Esophagus squamous epithelium (tissue), 5 donors: ENCODE data around the gene PARP15. TPM values are rescaled to one million over a fixed set of nuclear protein-coding genes. Genes with fewer than 3 reads are reported as not detected.
A peak's percentile ranks its signal among the peaks of the same experiment; 100 is the strongest.
"Not testable (repeated sequence)": the region's sequence is repeated elsewhere in the genome, so short reads cannot be mapped to it uniquely, and the experiment has no call there.

Experiments used
- DNase-seq: peaks from one replicate; lab custom pipeline; 2025; lab: John Stamatoyannopoulos, UW
- H3K27ac ChIP-seq, 4 donors: fragments of 200-600 bp; sonication (generic); one replicate each; pipeline ENCODE4 v1.5.1; 2016 to 2019; ENCODE audit warnings: mild to moderate bottlenecking in 1 of 4
- H3K27me3 ChIP-seq, 4 donors: fragments of 200-600 bp; sonication (generic); 1 replicate in 3 of 4; 2 replicates in 1 of 4; pipeline versions ENCODE4 v1.5.1 to v1.6.0; 2017 to 2021; ENCODE audit warnings: antibody characterized with exemption in 1 of 4
- H3K36me3 ChIP-seq, 3 donors: fragments of 200-600 bp; sonication (generic); one replicate each; pipeline ENCODE4 v1.5.1; 2016 to 2019
- H3K4me1 ChIP-seq, 3 donors: fragments of 200-600 bp; sonication (generic); one replicate each; pipeline ENCODE4 v1.5.1; 2017 to 2019
- H3K4me3 ChIP-seq, 4 donors: fragments of 200-600 bp; sonication (generic); 1 replicate in 3 of 4; 2 replicates in 1 of 4; pipeline ENCODE4 v1.5.1; 2016 to 2019; ENCODE audit warnings: mild to moderate bottlenecking in 2 of 4, moderate library complexity in 1 of 4
- H3K9me3 ChIP-seq, 3 donors: fragments of 200-600 bp; sonication (generic); one replicate each; pipeline ENCODE4 v1.5.1; 2016 to 2019
- POLR2A ChIP-seq, 4 donors: fragments of 450-650 bp; IDR thresholded peaks; one replicate each; pipeline ENCODE4 v1.6.1; 2017; ENCODE audit warnings: antibody characterized with exemption in 4 of 4, mild to moderate bottlenecking in 4 of 4, moderate library complexity in 3 of 4
- WGBS, 2 donors: methylation state at CpG; one replicate each; pipeline ENCODE4 v1.1.5; 2018; 5-methylcytosine and 5-hydroxymethylcytosine counted together
- intact Hi-C: fragments of 100-400 bp; cut with DNase I; formaldehyde crosslinking; loops from one replicate; pipeline ENCODE4 v1.15.0; 2022
- total RNA-seq, 4 donors: library from RNA; depleted of rRNA; stranded (reverse); fragments of >200 nt; gene quantifications; one replicate each; pipeline ENCODE4 v1.1.0, GENCODE V29; 2016
- TF ChIP-seq, protein P1 (sequence below), 6 experiments: fragments of 450-650 bp in 4 of 6; fragments of 200-600 bp in 2 of 6; sonication (generic) in 2 of 6; IDR thresholded peaks; one replicate each; pipeline ENCODE4 v1.5.1; 2016 to 2019; ENCODE audit warnings: antibody characterized with exemption in 6 of 6, mild to moderate bottlenecking in 4 of 6, moderate library complexity in 4 of 6
- donor health status: DM: yes; HTN: yes; CAD: no.

Gene PARP15
- total RNA-seq, 4 donors from 2014 or later: 0.08 to 2.3 (median 0.42) TPM

DNA sequence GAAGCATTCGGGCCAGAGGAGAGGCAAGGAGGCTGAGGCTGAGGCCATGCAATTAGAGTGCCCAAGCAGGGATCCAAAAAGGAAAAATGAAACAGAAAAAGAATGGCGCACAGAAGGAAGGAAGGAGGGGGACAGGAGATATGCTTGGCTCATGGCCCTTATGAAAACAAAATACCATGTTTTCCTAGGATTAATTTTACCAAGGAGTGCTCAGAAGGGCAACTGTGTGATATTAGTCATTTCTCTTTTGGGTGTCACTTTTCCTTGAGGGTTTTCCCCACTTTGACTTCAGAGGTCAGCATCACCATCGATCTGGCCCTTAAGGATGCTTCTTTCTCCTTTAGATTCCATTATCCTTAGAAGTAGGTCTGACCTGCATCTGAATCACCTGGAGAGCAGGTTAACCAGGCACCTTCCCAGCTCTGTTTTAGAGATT is 104.5 kb downstream of the PARP15 start:
- no peak for TF ChIP-seq POLR2A (IDR thresholded peaks at IDR 0.05)
- TF ChIP-seq, protein P1, sequence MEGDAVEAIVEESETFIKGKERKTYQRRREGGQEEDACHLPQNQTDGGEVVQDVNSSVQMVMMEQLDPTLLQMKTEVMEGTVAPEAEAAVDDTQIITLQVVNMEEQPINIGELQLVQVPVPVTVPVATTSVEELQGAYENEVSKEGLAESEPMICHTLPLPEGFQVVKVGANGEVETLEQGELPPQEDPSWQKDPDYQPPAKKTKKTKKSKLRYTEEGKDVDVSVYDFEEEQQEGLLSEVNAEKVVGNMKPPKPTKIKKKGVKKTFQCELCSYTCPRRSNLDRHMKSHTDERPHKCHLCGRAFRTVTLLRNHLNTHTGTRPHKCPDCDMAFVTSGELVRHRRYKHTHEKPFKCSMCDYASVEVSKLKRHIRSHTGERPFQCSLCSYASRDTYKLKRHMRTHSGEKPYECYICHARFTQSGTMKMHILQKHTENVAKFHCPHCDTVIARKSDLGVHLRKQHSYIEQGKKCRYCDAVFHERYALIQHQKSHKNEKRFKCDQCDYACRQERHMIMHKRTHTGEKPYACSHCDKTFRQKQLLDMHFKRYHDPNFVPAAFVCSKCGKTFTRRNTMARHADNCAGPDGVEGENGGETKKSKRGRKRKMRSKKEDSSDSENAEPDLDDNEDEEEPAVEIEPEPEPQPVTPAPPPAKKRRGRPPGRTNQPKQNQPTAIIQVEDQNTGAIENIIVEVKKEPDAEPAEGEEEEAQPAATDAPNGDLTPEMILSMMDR (IDR thresholded peaks at IDR 0.05): no peak
- intact Hi-C loops: loop anchor here (10.0 kb wide), 2 partner anchors 113 to 287 kb away; partner anchors contain the start of genes HSPBAP1 and SLC49A4
- peak overlapping the region; percentile 73 to 97 (median 84) for H3K4me3 ChIP-seq
- no peak for DNase-seq
- H3K27me3 ChIP-seq: no peaks in the 10 kb centered on the region
- 45 to 59% methylated on average over 3 of the region's 3 CpGs for WGBS, 2 donors
- peaks cover 0 to 6% (median 0%) of the 10 kb centered on the region in 3 donors for H3K36me3 ChIP-seq
- H3K27ac ChIP-seq: peak overlapping the region; percentile 93 to 98 (median 97)
- no peaks in the 10 kb centered on the region for H3K9me3 ChIP-seq
- peaks cover 18 to 51% (median 22%) of the 10 kb centered on the region in 3 donors for H3K4me1 ChIP-seq

DNA sequence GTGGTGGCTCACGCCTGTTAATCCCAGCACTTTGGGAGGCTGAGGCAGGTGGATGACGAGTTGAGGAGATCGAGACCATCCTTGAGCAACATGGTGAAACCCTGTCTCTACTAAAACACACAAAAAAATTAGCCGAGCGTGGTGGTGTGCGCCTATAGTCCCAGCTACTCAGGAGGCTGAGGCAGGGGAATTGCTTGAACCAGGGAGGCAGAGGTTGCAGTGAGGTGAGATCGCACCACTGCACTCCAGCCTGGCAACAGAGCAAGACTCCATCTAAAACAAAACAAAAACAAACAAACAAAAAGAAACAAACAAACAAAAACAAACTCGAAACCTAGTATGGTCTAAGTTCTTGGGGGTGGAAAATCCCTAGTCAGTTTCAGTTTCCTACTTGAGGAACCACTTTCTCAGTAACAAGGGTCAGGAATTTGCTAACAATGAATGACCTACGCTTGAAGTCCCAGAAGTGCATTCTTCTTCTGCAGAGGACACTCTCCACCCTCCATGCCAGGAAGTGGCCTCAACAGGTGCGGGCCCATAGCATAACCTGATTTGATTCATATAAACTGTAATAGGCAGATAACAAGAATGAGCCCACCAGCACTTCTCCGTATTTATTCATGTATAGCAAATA is 105.4 kb downstream of the PARP15 start:
- peak overlapping the region in 1 of 4 donors; percentile 7 for H3K27ac ChIP-seq
- WGBS, 2 donors: 75 to 88% methylated on average over 8 to 11 of the region's 11 CpGs

GRCh38 chr3:122687298-122687697 is 109.8 kb downstream of the PARP15 start:
- intact Hi-C loops: loop anchor here (10.0 kb wide), 2 partner anchors 108 to 292 kb away; partner anchors contain the start of genes HSPBAP1 and SLC49A4
- Histone ChIP-seq H3K36me3 (peaks cover 6 to 14% (median 12%) of the 10 kb centered on the region in 3 donors), H3K9me3 (no peaks in the 10 kb centered on the region), H3K4me3 (no peak overlapping the region), H3K27ac (no peak overlapping the region), H3K4me1 (peaks cover 0 to 25% (median 5%) of the 10 kb centered on the region in 3 donors), H3K27me3 (no peaks in the 10 kb centered on the region)
- TF ChIP-seq, protein P1 (IDR thresholded peaks at IDR 0.05): no peak
- TF ChIP-seq POLR2A (IDR thresholded peaks at IDR 0.05): no peak
- WGBS, 2 donors: 75 to 77% methylated on average over 1 to 2 of the region's 2 CpGs
- no peak for DNase-seq

More for the DNA sequence above, 105.4 kb downstream of the PARP15 start:
- not testable (repeated sequence) for H3K9me3 ChIP-seq, H3K36me3 ChIP-seq, DNase-seq, H3K27me3 ChIP-seq
- peaks cover 18 to 51% (median 22%) of the 10 kb centered on the region in 3 donors for H3K4me1 ChIP-seq
- intact Hi-C loops: loop anchor here (10.0 kb wide), 2 partner anchors 112 to 288 kb away; partner anchors contain the start of genes HSPBAP1 and SLC49A4
- peak overlapping the region in 1 of 4 donors; percentile 10 for H3K4me3 ChIP-seq

Other genes with a start within 250 kb of the PARP15 start
- gene MIX23, start 194.4 kb upstream of the PARP15 start, total RNA-seq: 10 to 100 TPM; 11.8 to 30.6 (median 24.2) TPM
- 10 to 100 TPM; 48.0 to 74.5 (median 61.1) TPM for gene FAM162A, start 193.5 kb upstream of the PARP15 start, total RNA-seq
- gene WDR5B, start 161.6 kb upstream of the PARP15 start, total RNA-seq: 1 to 10 TPM in 3 of 4 donors, under 1 TPM in 1; 0.57 to 4.6 (median 2.1) TPM
- gene KPNA1, start 62.7 kb upstream of the PARP15 start, total RNA-seq: 10 to 100 TPM; 30.0 to 38.1 (median 34.5) TPM
- gene PARP9, start 13.3 kb upstream of the PARP15 start, total RNA-seq: 10 to 100 TPM; 16.6 to 50.0 (median 19.9) TPM
- gene DTX3L, start 13.3 kb upstream of the PARP15 start, total RNA-seq: 10 to 100 TPM; 17.8 to 25.8 (median 19.9) TPM
- 10 to 100 TPM in 3 of 4 donors, 1 to 10 TPM in 1; 9.5 to 34.1 (median 22.9) TPM for gene PARP14, start 103.2 kb downstream of the PARP15 start, total RNA-seq
- 10 to 100 TPM in 1 of 4 donors, 1 to 10 TPM in 3; 3.4 to 13.9 (median 4.0) TPM for gene HSPBAP1, start 216.2 kb downstream of the PARP15 start, total RNA-seq
- 10 to 100 TPM; 12.2 to 21.4 (median 15.9) TPM for gene SLC49A4, start 217.4 kb downstream of the PARP15 start, total RNA-seq